SU-DHL-6 (cell line): ENCODE results near the gene KIAA0040.

Experiments used
- CTCF ChIP-seq: fragments of 200-600 bp; sonication (generic); IDR thresholded peaks from one replicate; pipeline ENCODE4 v1.5.1; 2017; ENCODE audit warnings: antibody characterized with exemption, mild to moderate bottlenecking, low read length, moderate library complexity; ENCODE audit not compliant: insufficient read depth, poor library complexity, severe bottlenecking
- EZH2phosphoT487 ChIP-seq: fragments of 200-600 bp; sonication (generic), shearing (Covaris generic); conservative IDR thresholded peaks from 2 replicates; pipeline ENCODE4 v1.6.1; 2018; ENCODE audit warnings: mild to moderate bottlenecking, antibody characterized with exemption, low read length, moderate library complexity, mixed read lengths

DNA sequence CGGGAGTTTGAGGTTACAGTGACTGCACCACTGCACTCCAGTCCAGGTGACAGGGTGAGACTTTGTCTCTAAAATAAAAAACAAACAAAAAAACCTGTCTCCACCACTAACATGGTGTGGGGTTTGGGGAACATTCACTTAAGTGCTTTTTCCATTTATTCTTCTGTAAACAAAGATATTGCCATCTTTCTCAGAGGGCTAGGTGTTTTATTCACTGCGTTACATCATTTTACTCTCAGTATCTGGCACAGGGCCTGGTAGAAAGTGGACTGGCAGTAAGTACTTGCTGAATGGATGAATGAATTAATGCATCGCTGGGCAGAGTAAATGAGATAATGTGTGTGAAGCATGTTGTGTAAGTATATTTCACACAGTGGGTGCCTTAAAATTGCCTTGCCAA, 20.1 kb downstream of the KIAA0040 start:
- TF ChIP-seq CTCF (no peak), EZH2phosphoT487 (no peak)
